Osteoblast (primary cell): Measurements from ENCODE around the gene MC1R. TPM values are rescaled to one million over a fixed set of nuclear protein-coding genes. Genes with fewer than 3 reads are reported as not detected.

ENCODE experiments used
- DNase-seq: peaks from one replicate; pipeline ENCODE4 v3.0.0; 2011; ENCODE audit warnings: low spot score, mixed read lengths; ENCODE audit not compliant: insufficient read length; ENCODE audit errors: missing footprints
- H2AFZ ChIP-seq: 2 replicates; pipeline ENCODE4 v1.6.0; 2011; ENCODE audit warnings: mild to moderate bottlenecking, low read length
- H3K27ac ChIP-seq: 2 replicates; pipeline ENCODE4 v1.5.1; 2011; ENCODE audit warnings: mild to moderate bottlenecking, low read depth, low read length, moderate library complexity
- H3K27me3 ChIP-seq: 2 replicates; pipeline ENCODE4 v1.6.0; 2012; ENCODE audit warnings: mild to moderate bottlenecking, control low read depth, inconsistent platforms, low read length, moderate library complexity; ENCODE audit not compliant: insufficient read depth
- H3K36me3 ChIP-seq: 2 replicates; pipeline ENCODE4 v1.5.1; 2011; ENCODE audit warnings: mild to moderate bottlenecking, low read length, control low read depth, moderate library complexity; ENCODE audit not compliant: insufficient read depth
- H3K4me1 ChIP-seq: 2 replicates; pipeline ENCODE4 v1.5.1; 2011; ENCODE audit warnings: mild to moderate bottlenecking, low read length, control low read depth, moderate library complexity; ENCODE audit not compliant: insufficient read depth
- H3K4me2 ChIP-seq: 2 replicates; pipeline ENCODE4 v1.6.0; 2011; ENCODE audit warnings: mild to moderate bottlenecking, low read length; ENCODE audit not compliant: insufficient read depth
- H3K4me3 ChIP-seq: fragments of 200-600 bp; sonication (generic); 3 replicates; pipeline ENCODE4 v1.5.1; 2012; ENCODE audit warnings: mild to moderate bottlenecking, low read length, inconsistent platforms; ENCODE audit not compliant: insufficient read depth
- H3K79me2 ChIP-seq: 2 replicates; pipeline ENCODE4 v1.6.0; 2012; ENCODE audit warnings: mild to moderate bottlenecking, low read length, control low read depth, inconsistent platforms; ENCODE audit not compliant: insufficient read depth
- H3K9me3 ChIP-seq: 2 replicates; pipeline ENCODE4 v1.5.1; 2011; ENCODE audit warnings: low read depth, low read length, control low read depth
- H4K20me1 ChIP-seq: 2 replicates; pipeline ENCODE4 v1.6.0; 2012; ENCODE audit warnings: mild to moderate bottlenecking, low read length, control low read depth; ENCODE audit not compliant: insufficient read depth
- total RNA-seq: library from RNA; depleted of rRNA; stranded (reverse); fragments of >200 nt; gene quantifications from 2 replicates; pipeline ENCODE4 v1.2.3, GENCODE V29; 2012
- TF ChIP-seq, protein P1 (sequence below): IDR thresholded peaks from 2 replicates; pipeline ENCODE4 v1.5.1; 2011; ENCODE audit warnings: mild to moderate bottlenecking, low read depth, low read length, moderate library complexity; ENCODE audit errors: extremely low read depth

MC1R gene
- total RNA-seq, 1 donor = 5.1 TPM

GRCh38 chr16:89953671-89954406 is 35.2 kb downstream of the MC1R start:
- Histone ChIP-seq H3K36me3 (peaks cover 11% of the 10 kb centered on the region), H3K4me1 (peaks cover 5% of the 10 kb centered on the region), H3K27ac (no peak overlapping the region), H3K27me3 (no peaks in the 10 kb centered on the region), H3K4me3 (no peak overlapping the region), H3K79me2 (peaks cover 52% of the 10 kb centered on the region), H4K20me1 (peaks cover 17% of the 10 kb centered on the region), H2AFZ (no peak overlapping the region), H3K4me2 (no peak overlapping the region), H3K9me3 (no peaks in the 10 kb centered on the region)
- TF ChIP-seq, protein P1, sequence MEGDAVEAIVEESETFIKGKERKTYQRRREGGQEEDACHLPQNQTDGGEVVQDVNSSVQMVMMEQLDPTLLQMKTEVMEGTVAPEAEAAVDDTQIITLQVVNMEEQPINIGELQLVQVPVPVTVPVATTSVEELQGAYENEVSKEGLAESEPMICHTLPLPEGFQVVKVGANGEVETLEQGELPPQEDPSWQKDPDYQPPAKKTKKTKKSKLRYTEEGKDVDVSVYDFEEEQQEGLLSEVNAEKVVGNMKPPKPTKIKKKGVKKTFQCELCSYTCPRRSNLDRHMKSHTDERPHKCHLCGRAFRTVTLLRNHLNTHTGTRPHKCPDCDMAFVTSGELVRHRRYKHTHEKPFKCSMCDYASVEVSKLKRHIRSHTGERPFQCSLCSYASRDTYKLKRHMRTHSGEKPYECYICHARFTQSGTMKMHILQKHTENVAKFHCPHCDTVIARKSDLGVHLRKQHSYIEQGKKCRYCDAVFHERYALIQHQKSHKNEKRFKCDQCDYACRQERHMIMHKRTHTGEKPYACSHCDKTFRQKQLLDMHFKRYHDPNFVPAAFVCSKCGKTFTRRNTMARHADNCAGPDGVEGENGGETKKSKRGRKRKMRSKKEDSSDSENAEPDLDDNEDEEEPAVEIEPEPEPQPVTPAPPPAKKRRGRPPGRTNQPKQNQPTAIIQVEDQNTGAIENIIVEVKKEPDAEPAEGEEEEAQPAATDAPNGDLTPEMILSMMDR = no peak
- peak; percentile 77 for DNase-seq

DNA sequence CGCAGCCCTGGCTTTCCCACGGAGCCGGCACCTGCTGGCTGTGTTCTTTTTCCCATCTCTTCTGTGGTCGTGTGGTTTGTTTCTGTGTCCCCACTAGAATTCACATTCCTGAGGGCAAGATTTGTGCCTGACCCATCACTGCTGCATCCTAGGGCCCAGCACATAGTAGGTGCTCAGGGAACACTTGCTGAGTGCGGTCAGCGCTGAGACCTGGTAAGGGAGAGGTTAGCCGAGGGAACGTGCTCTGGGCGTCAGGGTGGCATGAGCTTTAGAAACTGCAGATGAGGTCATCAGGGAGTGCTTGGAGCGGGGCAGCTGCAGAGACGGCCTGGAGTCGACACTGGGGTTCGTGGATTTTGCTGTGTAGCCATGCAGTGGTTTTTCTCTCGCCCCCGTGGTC is 35.8 kb downstream of the MC1R start:
- H4K20me1 ChIP-seq = peaks cover 17% of the 10 kb centered on the region
- DNase-seq = peak; percentile 81
- no peak overlapping the region for H3K27ac ChIP-seq
- H3K9me3 ChIP-seq = no peaks in the 10 kb centered on the region
- H3K36me3 ChIP-seq = peaks cover 15% of the 10 kb centered on the region
- H3K79me2 ChIP-seq = peaks cover 47% of the 10 kb centered on the region
- H2AFZ ChIP-seq = no peak overlapping the region
- TF ChIP-seq, protein P1 = no peak
- peaks cover 2% of the 10 kb centered on the region for H3K4me1 ChIP-seq
- no peak overlapping the region for H3K4me3 ChIP-seq
- no peaks in the 10 kb centered on the region for H3K27me3 ChIP-seq
- H3K4me2 ChIP-seq = no peak overlapping the region

GRCh38 chr16:89955001-89955685 is 36.5 kb downstream of the MC1R start:
- DNase-seq = peak; percentile 86

More at GRCh38 chr16:89955001-89955685, 36.5 kb downstream of the MC1R start:
- H3K27me3 ChIP-seq = no peaks in the 10 kb centered on the region
- H3K9me3 ChIP-seq = no peaks in the 10 kb centered on the region
- no peak overlapping the region for H3K4me3 ChIP-seq
- peaks cover 17% of the 10 kb centered on the region for H4K20me1 ChIP-seq
- peaks cover 41% of the 10 kb centered on the region for H3K79me2 ChIP-seq
- no peak overlapping the region for H3K27ac ChIP-seq
- H3K36me3 ChIP-seq = peaks cover 15% of the 10 kb centered on the region
- H3K4me2 ChIP-seq = no peak overlapping the region
- TF ChIP-seq, protein P1 = no peak
- no peak overlapping the region for H2AFZ ChIP-seq
- no peaks in the 10 kb centered on the region for H3K4me1 ChIP-seq
